Measurements from ENCODE around the gene TNFRSF8. TPM values are rescaled to one million over a fixed set of nuclear protein-coding genes. Genes with fewer than 3 reads are reported as not detected.

Gene TNFRSF8
- total and polyA plus RNA-seq, 2 of the 4 experiments (the other 2 are of a cell fraction), result under 0.01 to 0.31 TPM

DNA sequence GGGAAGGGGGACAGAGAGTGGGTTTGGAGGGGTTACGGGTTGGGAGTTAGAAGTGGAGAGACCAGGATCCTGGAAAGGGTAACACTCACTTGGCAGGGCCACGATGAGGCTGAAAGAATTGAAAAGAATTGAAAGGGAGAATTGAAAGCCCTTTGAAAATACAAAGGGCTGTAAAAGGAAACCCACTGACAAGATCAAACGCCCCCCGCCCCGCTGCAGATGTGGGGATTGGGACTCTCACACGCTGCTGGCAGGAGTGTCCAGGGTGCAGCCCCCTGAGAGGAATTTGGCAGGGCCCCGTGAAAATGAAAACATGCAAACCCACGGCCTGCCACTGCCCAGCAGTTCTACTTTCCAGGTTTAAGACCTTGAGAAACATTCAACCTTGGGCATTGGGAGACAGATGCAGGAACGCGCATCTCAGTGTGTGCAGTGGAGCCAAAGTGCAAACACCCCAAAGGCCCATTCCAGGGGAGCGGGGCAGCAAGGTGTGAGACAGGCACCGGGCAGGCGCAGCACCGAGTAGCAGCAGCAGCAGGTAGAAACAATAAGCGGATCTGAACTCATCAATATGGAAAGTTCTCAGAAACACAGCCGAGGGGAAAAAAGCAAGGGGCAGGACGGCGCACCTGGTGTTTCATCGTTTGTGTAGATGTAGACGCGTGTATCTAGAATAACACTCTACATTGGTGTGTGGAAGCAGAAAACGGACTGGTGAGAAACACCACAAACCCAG, 95.4 kb downstream of the TNFRSF8 start:
- no peak for DNase-seq
- TF ChIP-seq RCOR1 (IDR thresholded peaks at IDR 0.05; ENCODE audit: insufficient replicate concordance, low read length), result no peak
- TF ChIP-seq, protein P1, sequence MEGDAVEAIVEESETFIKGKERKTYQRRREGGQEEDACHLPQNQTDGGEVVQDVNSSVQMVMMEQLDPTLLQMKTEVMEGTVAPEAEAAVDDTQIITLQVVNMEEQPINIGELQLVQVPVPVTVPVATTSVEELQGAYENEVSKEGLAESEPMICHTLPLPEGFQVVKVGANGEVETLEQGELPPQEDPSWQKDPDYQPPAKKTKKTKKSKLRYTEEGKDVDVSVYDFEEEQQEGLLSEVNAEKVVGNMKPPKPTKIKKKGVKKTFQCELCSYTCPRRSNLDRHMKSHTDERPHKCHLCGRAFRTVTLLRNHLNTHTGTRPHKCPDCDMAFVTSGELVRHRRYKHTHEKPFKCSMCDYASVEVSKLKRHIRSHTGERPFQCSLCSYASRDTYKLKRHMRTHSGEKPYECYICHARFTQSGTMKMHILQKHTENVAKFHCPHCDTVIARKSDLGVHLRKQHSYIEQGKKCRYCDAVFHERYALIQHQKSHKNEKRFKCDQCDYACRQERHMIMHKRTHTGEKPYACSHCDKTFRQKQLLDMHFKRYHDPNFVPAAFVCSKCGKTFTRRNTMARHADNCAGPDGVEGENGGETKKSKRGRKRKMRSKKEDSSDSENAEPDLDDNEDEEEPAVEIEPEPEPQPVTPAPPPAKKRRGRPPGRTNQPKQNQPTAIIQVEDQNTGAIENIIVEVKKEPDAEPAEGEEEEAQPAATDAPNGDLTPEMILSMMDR (conservative IDR thresholded peaks at IDR 0.05; ENCODE audit: low read depth, low read length), result no peak
- no peak for TF ChIP-seq RFX5 (IDR thresholded peaks at IDR 0.05; ENCODE audit: low read depth, low read length)
- no peak for TF ChIP-seq RAD21 (IDR thresholded peaks at IDR 0.05; ENCODE audit: low read length)
- TF ChIP-seq, protein P2, sequence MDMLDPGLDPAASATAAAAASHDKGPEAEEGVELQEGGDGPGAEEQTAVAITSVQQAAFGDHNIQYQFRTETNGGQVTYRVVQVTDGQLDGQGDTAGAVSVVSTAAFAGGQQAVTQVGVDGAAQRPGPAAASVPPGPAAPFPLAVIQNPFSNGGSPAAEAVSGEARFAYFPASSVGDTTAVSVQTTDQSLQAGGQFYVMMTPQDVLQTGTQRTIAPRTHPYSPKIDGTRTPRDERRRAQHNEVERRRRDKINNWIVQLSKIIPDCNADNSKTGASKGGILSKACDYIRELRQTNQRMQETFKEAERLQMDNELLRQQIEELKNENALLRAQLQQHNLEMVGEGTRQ (IDR thresholded peaks at IDR 0.05; ENCODE audit: low read depth, low read length), result no peak
- TF ChIP-seq MAZ (IDR thresholded peaks at IDR 0.05; ENCODE audit: borderline replicate concordance, low read depth, low read length), result no peak
- no peak for TF ChIP-seq CEBPB (IDR thresholded peaks at IDR 0.05; ENCODE audit: low read depth, low read length)
- TF ChIP-seq NFE2L2 (IDR thresholded peaks at IDR 0.05; ENCODE audit: low read depth, low read length), result no peak
- TF ChIP-seq CHD1 (IDR thresholded peaks at IDR 0.05; ENCODE audit: low read depth, low read length), result no peak
- TF ChIP-seq, protein P3, sequence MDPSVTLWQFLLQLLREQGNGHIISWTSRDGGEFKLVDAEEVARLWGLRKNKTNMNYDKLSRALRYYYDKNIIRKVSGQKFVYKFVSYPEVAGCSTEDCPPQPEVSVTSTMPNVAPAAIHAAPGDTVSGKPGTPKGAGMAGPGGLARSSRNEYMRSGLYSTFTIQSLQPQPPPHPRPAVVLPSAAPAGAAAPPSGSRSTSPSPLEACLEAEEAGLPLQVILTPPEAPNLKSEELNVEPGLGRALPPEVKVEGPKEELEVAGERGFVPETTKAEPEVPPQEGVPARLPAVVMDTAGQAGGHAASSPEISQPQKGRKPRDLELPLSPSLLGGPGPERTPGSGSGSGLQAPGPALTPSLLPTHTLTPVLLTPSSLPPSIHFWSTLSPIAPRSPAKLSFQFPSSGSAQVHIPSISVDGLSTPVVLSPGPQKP (IDR thresholded peaks at IDR 0.05; ENCODE audit: borderline replicate concordance, low read depth, low read length), result no peak
- no peak for TF ChIP-seq MAFK (IDR thresholded peaks at IDR 0.05; ENCODE audit: low read depth, low read length)
- no peak for TF ChIP-seq POLR2A (IDR thresholded peaks at IDR 0.05; ENCODE audit: low read depth, low read length)
- no peak for TF ChIP-seq SMC3 (IDR thresholded peaks at IDR 0.05; ENCODE audit: low read depth, low read length)
- TF ChIP-seq MXI1 (IDR thresholded peaks at IDR 0.05; ENCODE audit: borderline replicate concordance, low read depth, low read length), result no peak
- TF ChIP-seq BHLHE40 (IDR thresholded peaks at IDR 0.05; ENCODE audit: low read depth, low read length), result no peak

More for the DNA sequence above, 95.4 kb downstream of the TNFRSF8 start:
- no peaks in the 10 kb centered on the region for H3K27me3 ChIP-seq (ENCODE audit: control insufficient read depth, insufficient read depth, low read length)
- peak overlapping the region; percentile 6; the same call in 1 of the 2 replicates for H3K18ac ChIP-seq (ENCODE audit: low read depth, low read length)
- WGBS, 2 experiments (ENCODE audit: extremely low coverage in 2 of 2, insufficient read length in 1 of 2), result 69% methylated on average over 8 of the region's 22 CpGs; no CpG with 5 or more reads in 1 of the 2 experiments
- intact Hi-C loops (cut with micrococcal nuclease), result no loop called here
- peak overlapping the region; percentile 41; the same call in 1 of the 2 replicates for H2BK120ac ChIP-seq (ENCODE audit: low read depth, low read length)
- ChIA-PET CTCF (no interaction called here), POLR2A (ENCODE audit: unreplicated experiment) (interaction anchor here (0.7 kb wide), 1 partner anchor 32 kb away, joined by 9 read pairs; no protein-coding TSS in a partner anchor)
- no peaks in the 10 kb centered on the region for H3K36me3 ChIP-seq (ENCODE audit: control insufficient read depth, insufficient read depth, low read length)
- H4K8ac ChIP-seq (ENCODE audit: low read depth in 2 of 2, low read length in 2 of 2), result peak overlapping the region in 1 of 2 experiments; percentile 42; a peak in 1 of 4 replicates
- H2BK20ac ChIP-seq (ENCODE audit: low read depth, low read length), result no peak overlapping the region; the same call in 1 of the 2 replicates
- H3K9ac ChIP-seq (ENCODE audit: low read depth, low read length), result no peak overlapping the region
- peaks cover 25% of the 10 kb centered on the region for H3K4me1 ChIP-seq (ENCODE audit: control insufficient read depth, insufficient read depth, low read length)
- peak overlapping the region; percentile 75 for H2AFZ ChIP-seq (replicated peaks; ENCODE audit: low read length, poor library complexity)
- H4K20me1 ChIP-seq (ENCODE audit: insufficient read depth, low read length), result no peaks in the 10 kb centered on the region
- no peak overlapping the region for H3K4me3 ChIP-seq (ENCODE audit: insufficient read depth, low read depth, low read length)
- H3K4me2 ChIP-seq (ENCODE audit: low read depth, low read length), result no peak overlapping the region
- H3K56ac ChIP-seq (ENCODE audit: extremely low read depth, insufficient read depth, low read length), result no peak overlapping the region
- dilution Hi-C loops (cut with HindIII; ENCODE audit: low sequenced_read_pairs, unreplicated experiment), result no loop called here
- H3K27ac ChIP-seq (ENCODE audit: insufficient read depth, low read length), result no peak overlapping the region
- in situ Hi-C loops (cut with MboI; ENCODE audit: low sequenced_read_pairs), result no loop called here
- no peak overlapping the region for H2AK9ac ChIP-seq (replicated peaks; ENCODE audit: low read depth, low read length, poor library complexity)
- peak overlapping the region; percentile 45 for H4K5ac ChIP-seq (ENCODE audit: low read depth, low read length)
- H2BK5ac ChIP-seq (ENCODE audit: low read depth, low read length, poor library complexity, severe bottlenecking), result no peak overlapping the region
- peaks cover 19% of the 10 kb centered on the region for H3K9me1 ChIP-seq (ENCODE audit: insufficient read depth, low read length)
- no peak overlapping the region for H3K14ac ChIP-seq (replicated peaks; ENCODE audit: low read depth, low read length)
- BruUV-seq (replicated peaks), result no TSS peak
- H3K9me3 ChIP-seq (ENCODE audit: control insufficient read depth, insufficient read depth, low read length), result no peaks in the 10 kb centered on the region
- peak overlapping the region; percentile 15; the same call in 1 of the 3 replicates for H2BK15ac ChIP-seq (ENCODE audit: low read depth, low read length)
- H2AK5ac ChIP-seq (ENCODE audit: low read depth, low read length), result no peak overlapping the region
- H3K79me1 ChIP-seq (ENCODE audit: low read depth in 1 of 2, low read length in 2 of 2), result no peaks in the 10 kb centered on the region
- no peak overlapping the region; the same call in 1 of the 2 replicates for H4K91ac ChIP-seq (ENCODE audit: insufficient read depth, low read depth, low read length)
- no peak overlapping the region for H3K4ac ChIP-seq (ENCODE audit: low read depth, low read length)
- no peak for ATAC-seq (ENCODE audit: low read depth)
- H3K23ac ChIP-seq (ENCODE audit: low read depth, low read length), result no peak overlapping the region

Data from IMR-90 (cell line).